Spleen (tissue), 11 donors: ENCODE results near the gene CDH15. TPM values are rescaled to one million over a fixed set of nuclear protein-coding genes. Genes with fewer than 3 reads are reported as not detected.
A peak's percentile ranks its signal among the peaks of the same experiment; 100 is the strongest.

Experiments
- DNase-seq: peaks from one replicate; pipeline ENCODE4 v3.0.0-alpha.2; 2020
- H3K27ac ChIP-seq, 8 donors: fragments of 200-600 bp; sonication (generic) in 7 of 8; 1 replicate in 4 of 8; 2 replicates in 4 of 8; pipeline versions ENCODE4 v1.5.0 to v1.8.0; 2016 to 2021; ENCODE audit warnings: inconsistent platforms in 4 of 8, mild to moderate bottlenecking in 4 of 8, moderate library complexity in 1 of 8
- H3K27me3 ChIP-seq, 7 donors: fragments of 200-600 bp; sonication (generic) in 6 of 7; replicated peaks in 1 of 7; 1 replicate in 4 of 7; 2 replicates in 3 of 7; pipeline versions ENCODE4 v1.5.0 to v1.8.0; 2016 to 2021; ENCODE audit warnings: inconsistent platforms in 3 of 7, mild to moderate bottlenecking in 1 of 7
- H3K36me3 ChIP-seq, 6 donors: fragments of 200-600 bp; sonication (generic) in 5 of 6; 1 replicate in 4 of 6; 2 replicates in 2 of 6; pipeline versions ENCODE4 v1.5.0 to v1.8.0; 2016 to 2021; ENCODE audit warnings: inconsistent platforms in 2 of 6
- H3K4me1 ChIP-seq, 6 donors: fragments of 200-600 bp; sonication (generic) in 5 of 6; 1 replicate in 3 of 6; 2 replicates in 3 of 6; pipeline versions ENCODE4 v1.5.0 to v1.8.0; 2016 to 2021; ENCODE audit warnings: inconsistent platforms in 3 of 6
- H3K4me3 ChIP-seq, 8 donors: fragments of 200-600 bp; sonication (generic) in 7 of 8; 1 replicate in 4 of 8; 2 replicates in 4 of 8; pipeline versions ENCODE4 v1.5.0 to v1.8.0; 2016 to 2021; ENCODE audit warnings: inconsistent platforms in 4 of 8, mild to moderate bottlenecking in 4 of 8, moderate library complexity in 2 of 8
- H3K9me3 ChIP-seq, 8 donors: fragments of 200-600 bp; sonication (generic) in 7 of 8; 1 replicate in 4 of 8; 2 replicates in 4 of 8; pipeline versions ENCODE4 v1.5.0 to v1.8.0; 2016 to 2021; ENCODE audit warnings: inconsistent platforms in 4 of 8
- CTCF ChIP-seq, 11 experiments: fragments of 200-600 bp in 7 of 11; fragments of 450-650 bp in 4 of 11; sonication (generic) in 4 of 11; IDR thresholded peaks in 8 of 11; conservative IDR thresholded peaks in 3 of 11; 1 replicate in 7 of 11; 2 replicates in 4 of 11; pipeline versions ENCODE4 v1.4.0 to v1.8.0; 2016 to 2021; ENCODE audit warnings: antibody characterized with exemption in 11 of 11, inconsistent platforms in 4 of 11, mild to moderate bottlenecking in 1 of 11
- POLR2A ChIP-seq, 3 donors: fragments of 450-650 bp; IDR thresholded peaks; one replicate each; pipeline ENCODE4 v1.5.1; 2017; ENCODE audit warnings: antibody characterized with exemption in 3 of 3, mild to moderate bottlenecking in 1 of 3
- POLR2AphosphoS5 ChIP-seq, 3 donors: sonication (generic); formaldehyde crosslinking; IDR thresholded peaks; one replicate each; pipeline ENCODE4 v1.5.1; 2017; ENCODE audit warnings: antibody characterized with exemption in 3 of 3
- WGBS, 5 donors: extraction: QIAGEN DNeasy Blood & Tissue Kit in 3 of 5; methylation state at CpG; one replicate each; pipeline versions ENCODE4 v1.1.5 to v1.1.7; 2013 to 2018; 5-methylcytosine and 5-hydroxymethylcytosine counted together
- intact Hi-C: fragments of 100-400 bp; cut with DNase I; formaldehyde crosslinking; loops from one replicate; pipeline ENCODE4 v1.15.0; 2023; ENCODE audit warnings: low total_unique reads
- polyA plus RNA-seq, 3 donors: library from polyadenylated mRNA; stranded (reverse); fragments of 200-250 nt; gene quantifications; one replicate each; pipeline ENCODE4 v1.2.1, GENCODE V29; 2013
- total RNA-seq, 7 donors: library from RNA; depleted of rRNA in 3 of 7; stranded (reverse); fragments of >200 nt in 3 of 7; fragmentation: NEBNext Ultra II Directional in 4 of 7; extraction: Animal tissue kit (Norgen Biotek cat#: 25700) in 4 of 7; gene quantifications; one replicate each; pipeline versions ENCODE4 v1.1.0 to v1.2.1, GENCODE V29; 2016 to 2021
- donor health status: healthy with polysubstance abuse.
- donor health status: DM: no; HTN: no; CAD: no; lungs with moderate emphysema.
- donor health status: DM: no; HTN: no; CAD: no.
- donor health status: Bipolar disorder and iron deficiency.
- donor health status: healthy.
- donor health status: DM: no; HTN: no; CAD: no.
- donor health status: DM: yes; HTN: yes; CAD: no.

CDH15 gene
- total and polyA plus RNA-seq, 10 donors = 0.14 to 7.4 (median 1.2) TPM

- Histone ChIP-seq H3K27ac (no peak overlapping the region), H3K4me3 (no peak overlapping the region), H3K9me3 (peaks cover 0 to 19% (median 13%) of the 10 kb centered on the region in 8 donors), H3K36me3 (peaks cover 2 to 99% (median 59%) of the 10 kb centered on the region in 6 donors), H3K4me1 (no peaks in the 10 kb centered on the region), H3K27me3 (no peaks in the 10 kb centered on the region)
- DNase-seq = peak; percentile 45
- TF ChIP-seq POLR2A (IDR thresholded peaks at IDR 0.05) (no peak), POLR2AphosphoS5 (IDR thresholded peaks at IDR 0.05) (no peak), CTCF (IDR thresholded peaks at IDR 0.05 in 8 of 11, conservative IDR thresholded peaks at IDR 0.05 in 3 of 11) (no peak)
- intact Hi-C loops = no loop called here
- 82 to 97% (median 88%) methylated on average over 4 to 6 of the region's 6 CpGs for WGBS, 5 donors
Measured at GRCh38 chr16:89144681-89145080, 26.9 kb upstream of the CDH15 start.

GRCh38 chr16:89145406-89146161, 26.0 kb upstream of the CDH15 start:
- 95 to 97% (median 96%) methylated on average over 6 to 25 of the region's 25 CpGs for WGBS, 5 donors
- peak in 1 of 3 donors; percentile 44 for TF ChIP-seq POLR2AphosphoS5 (IDR thresholded peaks at IDR 0.05)
- no peak for TF ChIP-seq POLR2A (IDR thresholded peaks at IDR 0.05)
- H3K27ac ChIP-seq = no peak overlapping the region
- H3K4me3 ChIP-seq = no peak overlapping the region
- no peaks in the 10 kb centered on the region for H3K27me3 ChIP-seq
- peak; percentile 61 for DNase-seq
- H3K4me1 ChIP-seq = no peaks in the 10 kb centered on the region
- intact Hi-C loops = no loop called here
- H3K9me3 ChIP-seq = peaks cover 0 to 20% (median 16%) of the 10 kb centered on the region in 8 donors
- H3K36me3 ChIP-seq = peaks cover 4 to 99% (median 60%) of the 10 kb centered on the region in 6 donors

GRCh38 chr16:89146211-89147005, 25.1 kb upstream of the CDH15 start:
- 91 to 98% (median 95%) methylated on average over 12 to 21 of the region's 21 CpGs for WGBS, 5 donors
- Histone ChIP-seq H3K4me3 (no peak overlapping the region), H3K27ac (no peak overlapping the region), H3K4me1 (no peaks in the 10 kb centered on the region), H3K9me3 (peaks cover 0 to 20% (median 16%) of the 10 kb centered on the region in 8 donors), H3K36me3 (peaks cover 4 to 99% (median 59%) of the 10 kb centered on the region in 6 donors), H3K27me3 (no peaks in the 10 kb centered on the region)
- TF ChIP-seq POLR2A (IDR thresholded peaks at IDR 0.05) = no peak
- TF ChIP-seq POLR2AphosphoS5 (IDR thresholded peaks at IDR 0.05) = peak in 2 of 3 donors; percentile 15 to 42
- DNase-seq = peak; percentile 58
- intact Hi-C loops = no loop called here

- Histone ChIP-seq H3K9me3 (peaks cover 0 to 20% (median 16%) of the 10 kb centered on the region in 8 donors), H3K4me3 (no peak overlapping the region), H3K4me1 (no peaks in the 10 kb centered on the region), H3K36me3 (peaks cover 4 to 99% (median 55%) of the 10 kb centered on the region in 6 donors), H3K27ac (no peak overlapping the region), H3K27me3 (no peaks in the 10 kb centered on the region)
- TF ChIP-seq POLR2A (IDR thresholded peaks at IDR 0.05) = no peak
- no peak for TF ChIP-seq CTCF (IDR thresholded peaks at IDR 0.05 in 8 of 11, conservative IDR thresholded peaks at IDR 0.05 in 3 of 11)
- TF ChIP-seq POLR2AphosphoS5 (IDR thresholded peaks at IDR 0.05) = no peak
- intact Hi-C loops = no loop called here
- 77 to 86% (median 82%) methylated on average over 7 to 10 of the region's 11 CpGs for WGBS, 5 donors
- DNase-seq = peak; percentile 12
Measured at GRCh38 chr16:89147085-89147817, 24.3 kb upstream of the CDH15 start.
